Vagina (tissue), 2 donors: ENCODE measurements around the gene MYPN. TPM values are rescaled to one million over a fixed set of nuclear protein-coding genes. Genes with fewer than 3 reads are reported as not detected.

Experiments
- DNase-seq, 2 donors: peaks; one replicate each; pipeline ENCODE4 v3.0.0-alpha.2; 2017; ENCODE audit errors: extremely low spot score in 2 of 2
- H3K27ac ChIP-seq: fragments of 200-600 bp; sonication (generic); one replicate; pipeline ENCODE4 v1.5.1; 2019
- H3K27me3 ChIP-seq: fragments of 200-600 bp; sonication (generic); one replicate; pipeline ENCODE4 v1.5.1; 2019
- H3K36me3 ChIP-seq, 2 donors: fragments of 200-600 bp; sonication (generic); one replicate each; pipeline ENCODE4 v1.5.1; 2017 to 2019
- H3K4me1 ChIP-seq: fragments of 200-600 bp; sonication (generic); one replicate; pipeline ENCODE4 v1.5.1; 2019
- H3K4me3 ChIP-seq, 2 donors: fragments of 200-600 bp; sonication (generic); 1 replicate in 1 of 2; 2 replicates in 1 of 2; pipeline ENCODE4 v1.5.1; 2016 to 2019
- H3K9me3 ChIP-seq: fragments of 200-600 bp; sonication (generic); one replicate; pipeline ENCODE4 v1.5.1; 2019
- CTCF ChIP-seq, 3 experiments: fragments of 450-650 bp in 2 of 3; fragments of 200-600 bp in 1 of 3; sonication (generic) in 1 of 3; IDR thresholded peaks; one replicate each; pipeline ENCODE4 v1.5.1; 2017 to 2019; ENCODE audit warnings: antibody characterized with exemption in 3 of 3, mild to moderate bottlenecking in 2 of 3, moderate library complexity in 2 of 3
- POLR2A ChIP-seq, 2 donors: fragments of 450-650 bp; IDR thresholded peaks; one replicate each; pipeline ENCODE4 v1.6.1; 2017; ENCODE audit warnings: antibody characterized with exemption in 2 of 2, mild to moderate bottlenecking in 2 of 2, moderate library complexity in 2 of 2
- POLR2AphosphoS5 ChIP-seq, 2 donors: sonication (generic); formaldehyde crosslinking; IDR thresholded peaks; one replicate each; pipeline ENCODE4 v1.9.0; 2017; ENCODE audit warnings: antibody characterized with exemption in 2 of 2, mild to moderate bottlenecking in 2 of 2, low read depth in 1 of 2; ENCODE audit not compliant: insufficient read depth in 1 of 2
- intact Hi-C: fragments of 100-400 bp; cut with DNase I; formaldehyde crosslinking; loops from one replicate; pipeline ENCODE4 v1.15.1; 2023
- total RNA-seq: library from RNA; depleted of rRNA; stranded (reverse); fragments of >200 nt; gene quantifications from one replicate; pipeline ENCODE4 v1.2.3, GENCODE V29; 2016

MYPN gene
- total RNA-seq, 1 donor from 2014 or later = not detected

- Histone ChIP-seq H3K9me3 (no peaks in the 10 kb centered on the region), H3K36me3 (no peaks in the 10 kb centered on the region), H3K27ac (no peak overlapping the region), H3K27me3 (no peaks in the 10 kb centered on the region), H3K4me3 (no peak overlapping the region), H3K4me1 (no peaks in the 10 kb centered on the region)
- TF ChIP-seq POLR2A (IDR thresholded peaks at IDR 0.05) (no peak), CTCF (IDR thresholded peaks at IDR 0.05) (no peak), POLR2AphosphoS5 (IDR thresholded peaks at IDR 0.05; ENCODE audit: insufficient read depth in 1 of 2, low read depth in 1 of 2) (no peak)
- DNase-seq = no peak
- intact Hi-C loops = no loop called here
Observed at GRCh38 chr10:68218786-68219185, 109.5 kb downstream of the MYPN start.

- TF ChIP-seq POLR2AphosphoS5 (IDR thresholded peaks at IDR 0.05; ENCODE audit: insufficient read depth in 1 of 2, low read depth in 1 of 2) (no peak), POLR2A (IDR thresholded peaks at IDR 0.05) (no peak), CTCF (IDR thresholded peaks at IDR 0.05) (no peak)
- intact Hi-C loops = no loop called here
- Histone ChIP-seq H3K36me3 (no peaks in the 10 kb centered on the region), H3K4me3 (no peak overlapping the region), H3K27me3 (no peaks in the 10 kb centered on the region), H3K4me1 (no peaks in the 10 kb centered on the region), H3K27ac (no peak overlapping the region), H3K9me3 (no peaks in the 10 kb centered on the region)
- DNase-seq = no peak
Observed at GRCh38 chr10:68221196-68221595, 111.9 kb downstream of the MYPN start.

- H3K36me3 ChIP-seq = no peaks in the 10 kb centered on the region
- no peaks in the 10 kb centered on the region for H3K4me1 ChIP-seq
- no peak overlapping the region for H3K4me3 ChIP-seq
- H3K9me3 ChIP-seq = no peaks in the 10 kb centered on the region
- no peak overlapping the region for H3K27ac ChIP-seq
- intact Hi-C loops = no loop called here
- no peak for DNase-seq
- no peak for TF ChIP-seq CTCF (IDR thresholded peaks at IDR 0.05)
- no peaks in the 10 kb centered on the region for H3K27me3 ChIP-seq
Observed at GRCh38 chr10:68222391-68222790, 113.1 kb downstream of the MYPN start.

GRCh38 chr10:68223535-68224165 lies 114.4 kb downstream of the MYPN start:
- intact Hi-C loops = no loop called here
- H3K9me3 ChIP-seq = no peaks in the 10 kb centered on the region
- no peaks in the 10 kb centered on the region for H3K36me3 ChIP-seq
- H3K27ac ChIP-seq = no peak overlapping the region
- no peaks in the 10 kb centered on the region for H3K4me1 ChIP-seq
- DNase-seq = no peak
- no peak for TF ChIP-seq CTCF (IDR thresholded peaks at IDR 0.05)
- TF ChIP-seq POLR2AphosphoS5 (IDR thresholded peaks at IDR 0.05; ENCODE audit: insufficient read depth in 1 of 2, low read depth in 1 of 2) = no peak
- TF ChIP-seq POLR2A (IDR thresholded peaks at IDR 0.05) = no peak
- no peaks in the 10 kb centered on the region for H3K27me3 ChIP-seq
- no peak overlapping the region for H3K4me3 ChIP-seq

GRCh38 chr10:68224810-68225209 lies 115.5 kb downstream of the MYPN start:
- DNase-seq = no peak
- H3K4me1 ChIP-seq = no peaks in the 10 kb centered on the region
- TF ChIP-seq POLR2A (IDR thresholded peaks at IDR 0.05) (no peak), CTCF (IDR thresholded peaks at IDR 0.05) (no peak), POLR2AphosphoS5 (IDR thresholded peaks at IDR 0.05; ENCODE audit: insufficient read depth in 1 of 2, low read depth in 1 of 2) (no peak)
- no peak overlapping the region for H3K4me3 ChIP-seq
- intact Hi-C loops = no loop called here
- H3K9me3 ChIP-seq = no peaks in the 10 kb centered on the region
- H3K27me3 ChIP-seq = no peaks in the 10 kb centered on the region
- no peaks in the 10 kb centered on the region for H3K36me3 ChIP-seq
- H3K27ac ChIP-seq = no peak overlapping the region
